ENCODE results near the gene BRPF1. TPM values are rescaled to one million over a fixed set of nuclear protein-coding genes. Genes with fewer than 3 reads are reported as not detected.

The BRPF1 gene
- total RNA-seq, 2 experiments from 2014 or later, result 23.7 to 25.6 TPM

DNA sequence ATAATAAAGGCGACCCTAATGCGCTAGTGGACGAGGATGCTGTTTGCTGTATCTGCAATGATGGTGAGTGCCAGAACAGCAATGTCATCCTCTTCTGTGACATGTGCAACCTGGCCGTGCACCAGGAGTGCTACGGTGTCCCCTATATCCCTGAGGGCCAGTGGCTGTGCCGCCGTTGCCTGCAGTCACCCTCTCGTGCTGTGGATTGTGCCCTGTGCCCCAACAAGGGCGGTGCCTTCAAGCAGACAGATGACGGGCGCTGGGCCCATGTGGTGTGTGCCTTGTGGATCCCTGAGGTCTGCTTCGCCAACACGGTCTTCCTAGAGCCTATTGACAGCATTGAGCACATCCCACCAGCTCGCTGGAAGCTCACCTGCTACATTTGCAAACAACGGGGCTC is 7.6 kb downstream of the BRPF1 start:
- CTCF ChIA-PET, result no interaction called here
- H3K4me3 Mint-ChIP-seq, result no peak overlapping the region
- no peak overlapping the region for H3K27ac ChIP-seq (ENCODE audit: low read depth in 1 of 2, low read length in 2 of 2)
- H3K9me3 Mint-ChIP-seq, result no peaks in the 10 kb centered on the region
- H3K27me3 ChIP-seq (ENCODE audit: control insufficient read depth in 1 of 2, insufficient read depth in 2 of 2, low read length in 2 of 2), result no peaks in the 10 kb centered on the region
- H3K27ac Mint-ChIP-seq, result no peak overlapping the region
- POLR2A ChIA-PET, result no interaction called here
- H3K27me3 Mint-ChIP-seq, result no peaks in the 10 kb centered on the region
- peaks cover 96% of the 10 kb centered on the region for H3K36me3 ChIP-seq (ENCODE audit: insufficient read depth, low read length)
- TF ChIP-seq CTCF (IDR thresholded peaks at IDR 0.05), result no peak
- H3K36me3 Mint-ChIP-seq (ENCODE audit: low read depth), result peaks cover 97% of the 10 kb centered on the region
- intact Hi-C loops (cut with DNase I, micrococcal nuclease), result loop anchor here in 1 of 2 experiments (10.0 kb wide), 2 partner anchors 56 to 94 kb away; partner anchors contain the start of genes ARPC4, MTMR14 and TADA3
- ATAC-seq (ENCODE audit: poor library complexity), result no peak
- H3K4me1 ChIP-seq (ENCODE audit: insufficient read depth, low read length), result peaks cover 5% of the 10 kb centered on the region
- no peak overlapping the region for H3K4me3 ChIP-seq (ENCODE audit: low read length)
- no peaks in the 10 kb centered on the region for H3K9me3 ChIP-seq (ENCODE audit: control insufficient read depth in 1 of 2, insufficient read depth in 1 of 2, low read length in 2 of 2)
- peaks cover 32% of the 10 kb centered on the region for H3K4me1 Mint-ChIP-seq (ENCODE audit: low read depth)
- no peak for DNase-seq

DNA sequence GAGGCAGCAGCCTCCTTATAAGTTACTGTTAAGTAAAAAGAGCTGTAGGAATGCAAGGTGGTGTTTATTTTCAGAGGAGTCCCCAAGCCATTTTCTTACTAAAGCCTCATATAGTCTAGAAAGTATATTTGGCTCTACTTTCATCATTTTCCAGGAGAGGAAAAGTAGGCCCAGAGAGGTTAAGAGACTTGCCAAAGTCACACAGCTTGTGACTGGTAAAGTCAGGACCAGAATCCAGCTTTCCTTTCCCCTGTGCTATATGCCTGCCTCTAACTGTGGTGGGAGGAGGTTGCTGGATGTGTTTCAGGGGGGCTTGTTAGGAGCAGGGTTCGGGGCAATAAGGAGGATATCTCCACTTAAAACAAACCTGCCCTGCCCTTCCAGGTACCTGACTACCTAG is 11.0 kb downstream of the BRPF1 start:
- Histone ChIP-seq H3K36me3 (ENCODE audit: insufficient read depth, low read length) (peaks cover 100% of the 10 kb centered on the region), H3K4me1 (ENCODE audit: insufficient read depth, low read length) (no peaks in the 10 kb centered on the region), H3K27me3 (ENCODE audit: control insufficient read depth in 1 of 2, insufficient read depth in 2 of 2, low read length in 2 of 2) (no peaks in the 10 kb centered on the region), H3K27ac (ENCODE audit: low read depth in 1 of 2, low read length in 2 of 2) (no peak overlapping the region), H3K9me3 (ENCODE audit: control insufficient read depth in 1 of 2, insufficient read depth in 1 of 2, low read length in 2 of 2) (no peaks in the 10 kb centered on the region), H3K4me3 (ENCODE audit: low read length) (no peak overlapping the region)
- intact Hi-C loops (cut with DNase I, micrococcal nuclease), result no loop called here
- CTCF ChIA-PET, result no interaction called here
- H3K4me1 Mint-ChIP-seq (ENCODE audit: low read depth), result peaks cover 9% of the 10 kb centered on the region
- ATAC-seq (ENCODE audit: poor library complexity) (no peak), DNase-seq (no peak)
- no peaks in the 10 kb centered on the region for H3K9me3 Mint-ChIP-seq
- POLR2A ChIA-PET, result interaction anchor here (1.3 to 3.3 kb wide), 2 partner anchors 10 to 50 kb away, joined by 3 to 16 read pairs; partner anchors contain the start of genes ARPC4 and BRPF1
- H3K4me3 Mint-ChIP-seq, result no peak overlapping the region
- H3K36me3 Mint-ChIP-seq (ENCODE audit: low read depth), result peaks cover 96% of the 10 kb centered on the region
- no peak for TF ChIP-seq CTCF (IDR thresholded peaks at IDR 0.05)
- H3K27me3 Mint-ChIP-seq, result no peaks in the 10 kb centered on the region
- no peak overlapping the region for H3K27ac Mint-ChIP-seq

- peaks cover 4% of the 10 kb centered on the region for H3K4me1 Mint-ChIP-seq (ENCODE audit: low read depth)
- Histone ChIP-seq H3K27ac (ENCODE audit: low read depth in 1 of 2, low read length in 2 of 2) (no peak overlapping the region), H3K9me3 (ENCODE audit: control insufficient read depth in 1 of 2, insufficient read depth in 1 of 2, low read length in 2 of 2) (no peaks in the 10 kb centered on the region), H3K4me1 (ENCODE audit: insufficient read depth, low read length) (no peaks in the 10 kb centered on the region), H3K36me3 (ENCODE audit: insufficient read depth, low read length) (peaks cover 99% of the 10 kb centered on the region), H3K27me3 (ENCODE audit: control insufficient read depth in 1 of 2, insufficient read depth in 2 of 2, low read length in 2 of 2) (no peaks in the 10 kb centered on the region), H3K4me3 (ENCODE audit: low read length) (no peak overlapping the region)
- intact Hi-C loops (cut with DNase I, micrococcal nuclease), result no loop called here
- DNase-seq, result no peak
- no peak for TF ChIP-seq CTCF (IDR thresholded peaks at IDR 0.05)
- ChIA-PET CTCF (no interaction called here), POLR2A (interaction anchor here (1.3 to 3.3 kb wide), 2 partner anchors 11 to 49 kb away, joined by 3 to 16 read pairs; partner anchors contain the start of genes ARPC4 and BRPF1)
- H3K4me3 Mint-ChIP-seq, result no peak overlapping the region
- no peak for ATAC-seq (ENCODE audit: poor library complexity)
- no peaks in the 10 kb centered on the region for H3K27me3 Mint-ChIP-seq
- H3K9me3 Mint-ChIP-seq, result no peaks in the 10 kb centered on the region
- peaks cover 92% of the 10 kb centered on the region for H3K36me3 Mint-ChIP-seq (ENCODE audit: low read depth)
- no peak overlapping the region for H3K27ac Mint-ChIP-seq
Measured at GRCh38 chr3:9743548-9743947, 12.0 kb downstream of the BRPF1 start.
